Mucosa of stomach (tissue), 1 donor: ENCODE measurements around the gene KRT81.
"Not testable (repeated sequence)": the region's sequence is repeated elsewhere in the genome, so short reads cannot be mapped to it uniquely, and the experiment has no call there.

Source experiments
- H3K27me3 ChIP-seq: one replicate; pipeline ENCODE4 v1.7.0; 2013; ENCODE audit warnings: mild to moderate bottlenecking, low read length; ENCODE audit not compliant: control insufficient read depth, insufficient read depth
- H3K36me3 ChIP-seq: one replicate; pipeline ENCODE4 v1.7.0; 2013; ENCODE audit warnings: low read length; ENCODE audit not compliant: control insufficient read depth, insufficient read depth
- H3K4me1 ChIP-seq: one replicate; pipeline ENCODE4 v1.7.0; 2013; ENCODE audit warnings: mild to moderate bottlenecking, low read length; ENCODE audit not compliant: control insufficient read depth, insufficient read depth
- H3K4me3 ChIP-seq: one replicate; pipeline ENCODE4 v1.7.0; 2013; ENCODE audit warnings: low read length
- H3K9ac ChIP-seq: one replicate; pipeline ENCODE4 v1.7.0; 2013; ENCODE audit warnings: mild to moderate bottlenecking, low read length, moderate library complexity
- H3K9me3 ChIP-seq: one replicate; pipeline ENCODE4 v1.7.0; 2013; ENCODE audit warnings: mild to moderate bottlenecking, low read length, moderate library complexity; ENCODE audit not compliant: control insufficient read depth
- donor health status: Pancreatic carcinoma.

Gene KRT81

GRCh38 chr12:52305921-52306705 is 14.8 kb upstream of the KRT81 start:
- Histone ChIP-seq H3K4me1 (peaks cover 12% of the 10 kb centered on the region), H3K36me3 (no peaks in the 10 kb centered on the region), H3K27me3 (peaks cover 26% of the 10 kb centered on the region), H3K9me3 (no peaks in the 10 kb centered on the region), H3K9ac (no peak overlapping the region), H3K4me3 (no peak overlapping the region)

- H3K4me1 ChIP-seq = peaks cover 12% of the 10 kb centered on the region
Measured at GRCh38 chr12:52304941-52305411, 13.6 kb upstream of the KRT81 start.

GRCh38 chr12:52302242-52302914 is 11.0 kb upstream of the KRT81 start:
- H3K4me1 ChIP-seq, H3K36me3 ChIP-seq, H3K9me3 ChIP-seq, H3K4me3 ChIP-seq, H3K27me3 ChIP-seq, H3K9ac ChIP-seq: not testable (repeated sequence)

More at GRCh38 chr12:52304941-52305411, 13.6 kb upstream of the KRT81 start:
- not testable (repeated sequence) for H3K9ac ChIP-seq, H3K36me3 ChIP-seq, H3K4me3 ChIP-seq, H3K9me3 ChIP-seq
- H3K27me3 ChIP-seq = peaks cover 27% of the 10 kb centered on the region

GRCh38 chr12:52301721-52302120 is 10.4 kb upstream of the KRT81 start:
- not testable (repeated sequence) for H3K9ac ChIP-seq, H3K36me3 ChIP-seq, H3K4me1 ChIP-seq, H3K27me3 ChIP-seq, H3K9me3 ChIP-seq, H3K4me3 ChIP-seq

- peaks cover 8% of the 10 kb centered on the region for H3K27me3 ChIP-seq
- H3K9ac ChIP-seq = no peak overlapping the region
- H3K4me3 ChIP-seq = no peak overlapping the region
- H3K9me3 ChIP-seq = no peaks in the 10 kb centered on the region
- no peaks in the 10 kb centered on the region for H3K4me1 ChIP-seq
- H3K36me3 ChIP-seq = no peaks in the 10 kb centered on the region
Measured at GRCh38 chr12:52300796-52301691, 9.7 kb upstream of the KRT81 start.

GRCh38 chr12:52298677-52299190 is 7.4 kb upstream of the KRT81 start:
- Histone ChIP-seq H3K27me3 (peaks cover 8% of the 10 kb centered on the region), H3K36me3 (no peaks in the 10 kb centered on the region), H3K9me3 (no peaks in the 10 kb centered on the region), H3K9ac (no peak overlapping the region), H3K4me1 (no peaks in the 10 kb centered on the region), H3K4me3 (no peak overlapping the region)

- no peak overlapping the region for H3K4me3 ChIP-seq
- H3K36me3 ChIP-seq = no peaks in the 10 kb centered on the region
- H3K9me3 ChIP-seq = no peaks in the 10 kb centered on the region
- H3K4me1 ChIP-seq = no peaks in the 10 kb centered on the region
- H3K27me3 ChIP-seq = peaks cover 13% of the 10 kb centered on the region
- no peak overlapping the region for H3K9ac ChIP-seq
Measured at GRCh38 chr12:52296572-52297215, 5.4 kb upstream of the KRT81 start.

GRCh38 chr12:52295663-52296062 is 4.3 kb upstream of the KRT81 start:
- Histone ChIP-seq H3K9ac (no peak overlapping the region), H3K4me1 (no peaks in the 10 kb centered on the region), H3K27me3 (peaks cover 8% of the 10 kb centered on the region), H3K36me3 (no peaks in the 10 kb centered on the region), H3K9me3 (no peaks in the 10 kb centered on the region), H3K4me3 (no peak overlapping the region)

- Histone ChIP-seq H3K36me3 (no peaks in the 10 kb centered on the region), H3K9me3 (no peaks in the 10 kb centered on the region), H3K4me3 (no peak overlapping the region), H3K27me3 (peaks cover 8% of the 10 kb centered on the region), H3K9ac (no peak overlapping the region), H3K4me1 (no peaks in the 10 kb centered on the region)
Measured at GRCh38 chr12:52294803-52295202, 3.5 kb upstream of the KRT81 start.

- no peak overlapping the region for H3K4me3 ChIP-seq
- H3K9me3 ChIP-seq = no peaks in the 10 kb centered on the region
- H3K36me3 ChIP-seq = no peaks in the 10 kb centered on the region
- no peak overlapping the region for H3K9ac ChIP-seq
- H3K27me3 ChIP-seq = peaks cover 8% of the 10 kb centered on the region
- no peaks in the 10 kb centered on the region for H3K4me1 ChIP-seq
Measured at GRCh38 chr12:52293926-52294325, 2.6 kb upstream of the KRT81 start.

- H3K4me1 ChIP-seq, H3K36me3 ChIP-seq, H3K9ac ChIP-seq, H3K27me3 ChIP-seq, H3K4me3 ChIP-seq, H3K9me3 ChIP-seq: not testable (repeated sequence)
Measured at GRCh38 chr12:52290483-52291134, 725 bp downstream of the KRT81 start.
